AG09309 (cell line): Measurements from ENCODE around the gene NEUROG1.

ENCODE experiments used
- DNase-seq: peaks from one replicate; pipeline ENCODE4 v3.0.0-alpha.2; 2010; ENCODE audit warnings: low read depth
- H3K4me3 ChIP-seq: 2 replicates; pipeline ENCODE4 v1.5.1; 2011; ENCODE audit warnings: mild to moderate bottlenecking, low read depth, low read length, moderate library complexity; ENCODE audit not compliant: control insufficient read depth
- TF ChIP-seq, protein P1 (sequence below): IDR thresholded peaks from 2 replicates; pipeline ENCODE4 v1.5.1; 2011; ENCODE audit warnings: mild to moderate bottlenecking, low read depth, low read length, inconsistent platforms; ENCODE audit not compliant: insufficient read depth, control insufficient read depth; ENCODE audit errors: missing control alignments

The NEUROG1 gene

DNA sequence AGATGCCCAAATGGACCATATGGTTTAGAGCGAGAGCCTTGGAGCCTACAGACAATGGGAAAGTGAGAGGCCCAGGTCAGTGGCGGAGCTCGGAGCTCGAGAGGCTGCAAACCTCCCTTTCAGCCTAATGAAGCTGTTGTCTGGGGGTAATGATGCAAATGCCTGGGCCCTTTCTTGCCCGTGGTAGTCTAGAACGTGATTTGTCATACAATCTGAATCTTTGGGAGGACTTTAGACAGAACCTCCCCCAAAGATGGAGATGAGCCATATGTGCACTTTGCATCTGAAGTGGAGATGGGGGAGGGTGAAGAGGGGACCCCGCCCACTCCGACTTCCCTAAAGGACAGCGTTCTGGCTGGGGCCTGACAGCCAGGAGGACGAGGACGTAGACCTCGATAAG lies 10.3 kb upstream of the NEUROG1 start:
- TF ChIP-seq, protein P1, sequence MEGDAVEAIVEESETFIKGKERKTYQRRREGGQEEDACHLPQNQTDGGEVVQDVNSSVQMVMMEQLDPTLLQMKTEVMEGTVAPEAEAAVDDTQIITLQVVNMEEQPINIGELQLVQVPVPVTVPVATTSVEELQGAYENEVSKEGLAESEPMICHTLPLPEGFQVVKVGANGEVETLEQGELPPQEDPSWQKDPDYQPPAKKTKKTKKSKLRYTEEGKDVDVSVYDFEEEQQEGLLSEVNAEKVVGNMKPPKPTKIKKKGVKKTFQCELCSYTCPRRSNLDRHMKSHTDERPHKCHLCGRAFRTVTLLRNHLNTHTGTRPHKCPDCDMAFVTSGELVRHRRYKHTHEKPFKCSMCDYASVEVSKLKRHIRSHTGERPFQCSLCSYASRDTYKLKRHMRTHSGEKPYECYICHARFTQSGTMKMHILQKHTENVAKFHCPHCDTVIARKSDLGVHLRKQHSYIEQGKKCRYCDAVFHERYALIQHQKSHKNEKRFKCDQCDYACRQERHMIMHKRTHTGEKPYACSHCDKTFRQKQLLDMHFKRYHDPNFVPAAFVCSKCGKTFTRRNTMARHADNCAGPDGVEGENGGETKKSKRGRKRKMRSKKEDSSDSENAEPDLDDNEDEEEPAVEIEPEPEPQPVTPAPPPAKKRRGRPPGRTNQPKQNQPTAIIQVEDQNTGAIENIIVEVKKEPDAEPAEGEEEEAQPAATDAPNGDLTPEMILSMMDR, result no peak
- H3K4me3 ChIP-seq, result no peak overlapping the region
- no peak for DNase-seq

DNA sequence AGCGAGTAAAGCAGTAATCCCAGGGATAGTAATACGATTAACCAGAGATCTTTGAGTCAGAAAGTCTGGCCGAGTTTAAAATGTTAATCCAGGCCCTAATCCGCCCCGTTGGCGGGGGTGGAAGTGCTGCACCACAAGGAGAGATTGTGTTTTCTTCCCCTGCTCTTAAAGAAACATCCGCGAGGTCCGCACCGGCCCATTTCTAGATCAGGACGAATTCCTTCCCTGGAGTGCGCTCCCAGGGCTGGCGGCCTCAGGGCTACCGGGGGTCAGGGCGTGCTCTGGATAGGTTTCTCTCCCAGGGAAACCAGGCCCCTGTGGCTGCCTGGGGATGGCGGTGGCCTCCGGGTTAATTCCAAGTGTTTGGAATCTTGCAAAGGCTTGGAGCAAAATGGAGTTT lies 9.3 kb upstream of the NEUROG1 start:
- no peak overlapping the region for H3K4me3 ChIP-seq
- TF ChIP-seq, protein P1, result no peak
- DNase-seq, result no peak

DNA sequence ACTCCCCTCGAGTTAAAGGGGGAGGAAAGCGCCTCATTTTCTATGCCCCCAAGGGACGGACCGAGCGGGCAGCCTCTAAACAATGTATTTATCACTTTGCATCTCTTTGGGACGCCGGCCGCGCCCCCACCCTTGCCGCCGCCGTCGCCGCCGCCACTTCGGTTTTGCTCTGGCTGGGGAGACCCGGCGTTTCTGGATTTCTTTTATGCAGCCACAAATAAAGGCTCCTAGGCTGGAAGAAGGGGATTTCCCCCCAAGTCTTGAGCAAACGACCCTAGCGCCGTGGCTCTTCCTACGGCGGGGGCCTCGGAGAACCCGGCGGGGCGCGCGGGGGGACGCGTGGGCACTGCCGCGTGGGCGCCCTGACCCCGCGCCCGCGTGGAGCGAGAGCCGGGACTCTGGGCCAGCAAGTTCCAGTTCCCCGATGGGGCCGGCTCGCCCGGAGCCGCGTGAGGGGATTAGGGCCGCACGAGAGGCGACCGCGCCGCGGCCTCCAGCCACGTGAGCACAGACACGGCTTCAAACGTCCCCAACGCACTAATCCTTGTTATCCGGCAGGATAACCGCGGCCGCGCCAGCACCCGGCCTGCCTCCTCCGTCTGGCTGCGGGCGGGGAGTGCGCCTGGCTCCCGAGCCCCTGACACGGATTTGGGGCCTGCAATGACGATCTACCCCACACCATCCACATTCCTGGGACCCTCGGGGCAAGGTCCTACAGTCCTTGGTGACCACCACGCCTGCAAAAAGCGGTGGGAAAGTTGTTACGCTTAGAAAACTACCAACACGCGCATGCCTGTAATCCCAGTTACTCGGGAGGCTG lies 7.9 kb upstream of the NEUROG1 start:
- TF ChIP-seq, protein P1, result no peak
- peak overlapping the region; percentile 30 for H3K4me3 ChIP-seq
- no peak for DNase-seq

DNA sequence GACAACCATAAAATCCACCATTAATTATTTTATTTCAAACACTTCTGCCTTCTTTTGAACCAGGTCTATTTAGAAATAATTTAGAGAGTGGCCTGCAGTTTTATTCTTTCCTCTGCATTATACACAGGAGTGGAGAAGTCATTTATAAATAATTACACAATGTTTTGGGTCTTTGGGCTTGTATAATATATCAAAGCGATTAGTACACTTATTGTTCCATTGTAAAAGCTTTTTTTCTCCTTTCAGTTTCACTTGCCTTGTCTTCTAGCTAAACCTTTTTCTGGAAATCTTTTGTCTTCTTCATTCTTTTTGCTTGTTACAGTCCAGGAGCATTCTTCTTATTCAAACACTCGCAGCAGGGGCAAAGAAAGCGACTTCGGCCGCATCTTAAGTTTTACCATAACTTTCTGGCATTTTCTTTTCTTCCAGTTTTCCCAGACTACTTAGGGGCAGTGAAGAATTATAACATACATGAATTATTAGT lies 7.3 kb upstream of the NEUROG1 start:
- no peak for DNase-seq
- no peak overlapping the region for H3K4me3 ChIP-seq
- TF ChIP-seq, protein P1, result no peak

DNA sequence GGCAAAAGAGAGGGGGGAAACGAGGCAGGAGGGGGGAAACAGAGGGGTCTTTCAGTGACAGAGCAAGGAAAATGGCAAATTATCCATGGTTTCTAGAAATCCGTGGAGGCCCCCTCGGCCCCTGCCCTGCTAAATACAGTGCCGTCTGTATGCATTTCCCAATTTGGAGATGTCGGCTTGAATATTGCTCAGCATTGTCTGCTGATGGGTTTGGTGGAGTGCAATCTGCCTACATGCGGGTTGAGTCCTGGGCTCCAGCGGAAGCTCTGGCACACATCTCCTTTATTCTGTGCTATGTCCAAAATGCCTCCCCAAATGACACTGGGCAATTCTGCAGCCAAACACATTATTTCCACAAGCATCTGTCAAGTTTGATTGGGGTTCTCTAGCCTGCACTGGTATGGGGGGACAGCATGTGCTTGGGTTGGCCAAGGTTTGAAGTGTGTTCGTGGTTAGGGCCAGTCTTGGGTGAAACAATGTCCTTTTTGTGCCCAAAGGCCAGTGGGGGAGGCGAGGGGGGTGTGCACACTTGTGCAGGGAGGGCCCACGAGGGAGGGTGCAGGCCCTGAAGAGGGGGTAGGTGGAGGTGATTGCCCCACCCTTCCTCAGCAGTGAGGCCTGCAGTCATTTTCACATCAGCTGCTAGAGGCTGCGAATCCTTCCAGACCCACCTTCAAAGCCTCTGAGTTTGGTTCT lies 6.2 kb upstream of the NEUROG1 start:
- DNase-seq, result no peak
- no peak overlapping the region for H3K4me3 ChIP-seq
- TF ChIP-seq, protein P1, result no peak

DNA sequence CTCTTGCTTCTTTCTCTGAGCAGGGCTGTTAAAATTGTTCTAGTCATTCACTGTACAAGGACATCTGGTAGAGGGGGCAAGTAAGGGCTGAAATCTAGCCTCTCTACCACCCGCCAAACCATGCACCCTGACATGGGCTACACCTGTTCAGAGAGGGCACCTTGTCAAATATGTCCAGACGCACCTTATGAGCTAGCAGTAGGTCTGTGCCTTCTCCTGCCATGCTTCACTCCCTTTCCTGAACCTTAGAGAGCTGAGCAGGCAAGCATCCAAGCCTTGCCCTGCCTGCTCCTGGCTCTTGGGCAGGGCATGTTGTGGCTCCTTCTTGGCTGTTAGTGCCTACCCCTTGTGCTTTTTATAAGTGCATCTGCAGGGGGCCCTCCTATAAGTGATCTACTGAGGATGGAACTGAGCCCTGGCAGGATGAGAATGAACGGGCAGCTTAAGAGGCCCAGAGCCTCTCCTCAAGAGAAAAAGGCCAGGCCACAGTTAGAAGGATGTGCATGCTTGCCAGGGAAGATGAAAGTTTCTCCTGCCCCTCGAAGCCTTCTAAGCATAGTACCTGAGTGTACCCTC lies 3.8 kb upstream of the NEUROG1 start:
- no peak overlapping the region for H3K4me3 ChIP-seq
- TF ChIP-seq, protein P1, result no peak

More for the DNA sequence above, 3.8 kb upstream of the NEUROG1 start:
- no peak for DNase-seq
